HL-60/S4 (cell line): ENCODE data around the gene TPRG1L.

Source experiments
- in situ Hi-C: fragments of 300-500 bp; cut with MboI; formaldehyde crosslinking; loops from 2 replicates; pipeline ENCODE4 v1.14.3; 2022; ENCODE audit warnings: low sequenced_read_pairs

Gene TPRG1L

GRCh38 chr1:3626025-3626424 lies 1.2 kb downstream of the TPRG1L start:
- in situ Hi-C loops = loop anchor here (10.0 kb wide), 1 partner anchor 141 kb away; no protein-coding TSS in a partner anchor

DNA sequence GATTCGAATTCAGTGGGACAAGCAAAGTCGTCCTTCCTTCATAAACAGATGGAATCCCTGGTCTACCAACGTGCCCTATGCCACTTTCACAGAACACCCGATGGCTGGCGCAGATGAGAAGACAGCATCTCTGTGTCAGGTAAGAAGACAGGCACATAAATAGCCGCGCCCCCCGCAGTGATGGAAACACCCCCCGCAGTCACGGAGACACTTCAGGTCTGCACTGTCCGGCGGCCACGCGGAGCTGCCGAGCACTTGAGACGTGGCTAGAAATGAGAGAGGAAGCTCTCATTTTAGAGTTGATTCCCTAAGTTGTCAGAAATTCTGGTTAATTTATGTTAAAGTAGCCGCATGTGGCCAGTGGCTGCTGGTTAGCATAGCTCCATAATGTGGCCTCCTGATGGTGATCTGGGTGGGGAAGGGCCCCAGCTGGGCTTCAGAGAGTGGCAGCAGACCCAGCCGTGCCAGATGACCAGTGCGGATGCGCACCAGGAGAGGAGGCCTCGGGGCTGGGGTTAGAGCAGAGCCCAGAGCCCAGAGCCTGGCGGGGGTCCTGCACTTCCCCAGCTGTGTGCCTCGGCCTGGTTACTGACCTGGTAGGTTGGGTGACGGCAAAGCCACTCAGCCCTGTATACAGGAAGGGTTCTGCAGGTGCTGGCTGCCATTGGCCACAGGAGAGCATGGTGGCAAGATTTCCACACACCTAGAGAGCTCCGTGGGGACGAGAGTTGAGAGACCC lies 2.9 kb downstream of the TPRG1L start:
- in situ Hi-C loops = loop anchor here (10.0 kb wide), 1 partner anchor 143 kb away; no protein-coding TSS in a partner anchor

GRCh38 chr1:3628445-3628844 lies 3.6 kb downstream of the TPRG1L start:
- in situ Hi-C loops = loop anchor here (10.0 kb wide), 1 partner anchor 144 kb away; no protein-coding TSS in a partner anchor

DNA sequence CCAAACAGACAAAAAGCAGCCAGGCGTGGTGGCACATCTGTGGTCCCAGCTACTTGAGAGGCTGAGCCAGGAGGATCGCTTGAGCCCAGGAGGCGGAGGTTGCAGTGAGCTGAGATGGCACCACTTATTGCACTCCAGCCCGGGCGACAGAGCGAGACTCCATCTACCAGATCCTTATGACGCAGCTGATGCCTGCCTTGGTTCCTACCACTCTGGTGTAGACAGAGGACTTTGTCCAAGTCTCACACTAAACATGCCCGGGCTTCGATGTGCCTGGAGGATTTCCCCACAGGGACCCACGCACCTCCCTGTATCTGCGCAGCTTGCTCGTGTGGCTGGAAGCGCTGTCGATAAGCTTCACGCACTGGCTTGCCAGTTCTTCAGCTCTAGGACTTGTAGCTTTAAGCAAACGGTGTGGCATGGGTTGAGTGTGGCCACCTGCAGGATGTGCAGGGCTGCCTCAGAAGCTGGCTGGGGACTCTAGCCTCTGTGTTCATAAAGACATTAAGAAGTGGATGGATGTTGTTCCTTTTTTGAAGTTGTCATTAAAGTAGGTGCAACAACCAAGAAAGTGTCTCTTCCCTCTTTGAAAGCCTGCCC lies 4.8 kb downstream of the TPRG1L start:
- in situ Hi-C loops = loop anchor here (10.0 kb wide), 1 partner anchor 145 kb away; no protein-coding TSS in a partner anchor

DNA sequence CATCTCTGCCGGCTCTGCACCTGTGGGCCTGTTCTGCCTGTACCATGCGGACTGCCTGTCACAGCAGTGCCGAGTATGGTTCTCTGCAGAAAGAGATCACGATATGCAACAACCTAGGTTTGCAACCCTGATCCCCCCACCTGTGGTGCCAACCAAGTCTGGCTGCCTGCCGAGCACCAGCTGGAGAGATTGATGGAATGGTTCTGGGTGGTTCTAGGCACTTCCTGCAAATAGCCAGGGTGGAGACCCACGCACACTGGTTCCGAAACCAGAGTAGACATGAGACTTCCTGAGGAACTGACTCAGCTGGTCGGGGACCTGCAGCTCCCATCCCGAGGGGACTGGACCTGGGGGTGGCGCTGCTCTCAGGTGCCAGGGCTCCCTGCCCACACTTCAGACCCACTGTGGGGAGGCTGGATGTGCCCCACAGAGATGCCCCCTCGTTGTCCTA lies 5.4 kb downstream of the TPRG1L start:
- in situ Hi-C loops = no loop called here

DNA sequence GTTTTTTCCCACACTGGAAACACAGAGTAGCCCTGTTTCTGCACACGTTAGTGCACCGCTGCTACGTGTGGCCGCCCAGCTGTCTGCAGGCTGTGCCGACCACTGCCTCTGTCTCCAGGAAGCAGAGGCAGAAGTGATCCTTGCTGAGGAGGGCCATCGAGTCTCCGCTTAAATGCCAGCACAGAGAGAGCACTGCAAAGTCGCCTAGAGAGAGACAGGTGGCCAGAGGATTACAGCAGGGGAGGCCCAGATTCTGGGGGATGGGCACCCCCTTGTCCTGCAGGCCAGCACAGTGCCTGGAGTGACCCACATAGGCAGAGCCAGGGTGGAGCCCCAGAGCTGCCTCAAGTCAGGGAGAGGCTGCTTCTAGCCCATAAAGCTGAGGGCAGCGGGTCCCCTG lies 6.1 kb downstream of the TPRG1L start:
- in situ Hi-C loops = no loop called here

- in situ Hi-C loops = no loop called here
Measured at GRCh38 chr1:3631320-3632260, 6.8 kb downstream of the TPRG1L start.

- in situ Hi-C loops = no loop called here
Measured at GRCh38 chr1:3632298-3632697, 7.5 kb downstream of the TPRG1L start.

DNA sequence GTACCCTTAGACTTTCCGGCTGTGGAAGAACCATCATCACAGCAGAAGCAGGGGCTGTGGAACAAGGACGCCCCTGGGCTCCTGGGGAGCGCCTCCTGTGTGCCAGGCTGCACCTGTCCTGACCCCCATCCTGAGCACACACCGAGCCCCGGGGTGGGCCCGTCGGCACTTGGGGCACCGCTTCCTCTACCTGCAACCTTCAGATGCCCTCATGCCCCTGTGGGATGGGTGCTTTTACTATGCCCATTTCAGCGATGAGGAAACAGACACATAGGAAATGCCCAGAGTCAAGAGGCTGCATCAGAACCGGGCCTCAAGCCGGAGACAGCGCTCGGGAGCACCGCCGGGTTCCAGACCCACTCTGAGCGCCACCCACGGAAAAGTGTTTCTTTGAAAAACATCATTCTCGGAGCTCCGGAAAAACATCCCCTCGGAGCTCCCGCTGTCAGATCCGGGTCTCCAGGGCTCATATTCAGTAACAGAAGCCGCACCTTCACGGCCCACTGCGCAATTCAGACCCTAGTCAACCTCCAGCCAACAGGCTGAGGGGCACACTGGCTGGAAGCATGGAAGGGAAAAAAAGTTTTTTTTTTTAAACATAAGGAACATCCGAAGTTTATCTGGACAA lies 8.0 kb downstream of the TPRG1L start:
- in situ Hi-C loops = no loop called here

GRCh38 chr1:3633344-3634058 lies 8.7 kb downstream of the TPRG1L start:
- in situ Hi-C loops = no loop called here

GRCh38 chr1:3634059-3634800 lies 9.4 kb downstream of the TPRG1L start:
- in situ Hi-C loops = no loop called here

- in situ Hi-C loops = no loop called here
Measured at GRCh38 chr1:3636080-3636479, 11.3 kb downstream of the TPRG1L start.

- in situ Hi-C loops = no loop called here
Measured at GRCh38 chr1:3636531-3636930, 11.7 kb downstream of the TPRG1L start.

DNA sequence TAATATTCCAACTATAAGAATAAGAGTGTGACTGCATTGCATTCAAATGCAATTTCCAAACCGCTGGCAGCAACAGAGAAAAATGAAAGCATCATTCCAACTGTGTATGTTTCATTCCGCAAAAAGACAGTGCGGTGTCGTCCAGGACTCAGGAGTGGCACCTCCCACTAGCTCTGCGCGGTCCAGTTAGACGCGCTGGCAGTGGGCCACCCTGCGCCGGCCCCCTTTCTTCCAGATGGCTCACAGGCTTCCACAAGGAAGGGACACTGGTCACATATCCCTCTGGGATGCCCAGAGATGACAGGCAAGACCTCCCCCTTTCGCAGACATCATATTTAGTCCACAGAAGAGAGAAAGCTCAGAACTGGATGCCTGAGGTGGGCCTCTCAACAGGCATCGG lies 13.2 kb downstream of the TPRG1L start:
- in situ Hi-C loops = no loop called here

GRCh38 chr1:3638676-3639075 lies 13.9 kb downstream of the TPRG1L start:
- in situ Hi-C loops = no loop called here

DNA sequence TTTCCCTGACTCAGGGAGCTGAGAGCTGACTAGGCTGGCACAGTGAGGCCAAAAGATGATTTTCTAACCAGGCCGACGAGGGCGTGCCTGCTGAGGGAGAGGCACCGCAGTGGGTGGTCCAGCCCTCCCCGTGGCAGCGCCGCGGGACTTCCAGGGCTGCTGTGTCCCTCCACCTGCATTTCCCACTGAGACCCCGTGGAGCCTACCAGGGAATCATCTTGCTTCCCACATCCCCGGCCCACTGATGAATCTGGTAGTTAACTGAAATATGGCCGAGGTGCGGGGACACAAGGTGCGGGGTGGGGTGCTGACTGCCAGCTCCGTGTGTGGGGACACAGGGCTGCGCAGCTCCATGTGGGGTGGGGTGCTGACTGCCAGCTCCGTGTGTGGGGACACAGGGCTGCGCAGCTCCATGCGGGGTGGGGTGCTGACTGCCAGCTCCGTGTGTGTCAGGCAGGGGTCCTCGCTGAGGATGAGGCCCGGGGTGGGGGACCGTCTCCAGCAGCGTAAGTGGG lies 14.6 kb downstream of the TPRG1L start:
- in situ Hi-C loops = no loop called here

- in situ Hi-C loops = no loop called here
Measured at GRCh38 chr1:3640121-3640837, 15.5 kb downstream of the TPRG1L start.

GRCh38 chr1:3641046-3641760 lies 16.4 kb downstream of the TPRG1L start:
- in situ Hi-C loops = no loop called here
